Measurements from ENCODE around the gene ARL13A.

Gene ARL13A

GRCh38 chrX:101025126-101025525, 55.6 kb downstream of the ARL13A start:
- Histone ChIP-seq H3K4me1 (ENCODE audit: insufficient read depth, poor library complexity, severe bottlenecking) (no peaks in the 10 kb centered on the region), H3K4me3 (ENCODE audit: severe bottlenecking) (no peak overlapping the region), H3K36me3 (ENCODE audit: low read depth) (peaks cover 7% of the 10 kb centered on the region; the same call in 1 of the 2 replicates), H3K27ac (ENCODE audit: poor library complexity, severe bottlenecking) (no peak overlapping the region), H3K27me3 (ENCODE audit: insufficient read depth, poor library complexity, severe bottlenecking) (no peaks in the 10 kb centered on the region), H3K9me3 (ENCODE audit: severe bottlenecking) (no peaks in the 10 kb centered on the region)
- DNase-seq (ENCODE audit: low spot score): no peak
- no peak for TF ChIP-seq CTCF (IDR thresholded peaks at IDR 0.05; ENCODE audit: poor library complexity, severe bottlenecking)
- no peak for ATAC-seq (ENCODE audit: low read depth)

- no peaks in the 10 kb centered on the region for H3K9me3 ChIP-seq (ENCODE audit: severe bottlenecking)
- no peaks in the 10 kb centered on the region for H3K27me3 ChIP-seq (ENCODE audit: insufficient read depth, poor library complexity, severe bottlenecking)
- no peak for TF ChIP-seq CTCF (IDR thresholded peaks at IDR 0.05; ENCODE audit: poor library complexity, severe bottlenecking)
- no peak overlapping the region for H3K27ac ChIP-seq (ENCODE audit: poor library complexity, severe bottlenecking)
- ATAC-seq (ENCODE audit: low read depth) (no peak), DNase-seq (ENCODE audit: low spot score) (no peak)
- no peaks in the 10 kb centered on the region for H3K36me3 ChIP-seq (ENCODE audit: low read depth)
- no peaks in the 10 kb centered on the region for H3K4me1 ChIP-seq (ENCODE audit: insufficient read depth, poor library complexity, severe bottlenecking)
- H3K4me3 ChIP-seq (ENCODE audit: severe bottlenecking): no peak overlapping the region
Measured at GRCh38 chrX:101028562-101028961, 59.1 kb downstream of the ARL13A start.

- TF ChIP-seq CTCF (IDR thresholded peaks at IDR 0.05; ENCODE audit: poor library complexity, severe bottlenecking): no peak
- Histone ChIP-seq H3K4me3 (ENCODE audit: severe bottlenecking) (no peak overlapping the region), H3K4me1 (ENCODE audit: insufficient read depth, poor library complexity, severe bottlenecking) (no peaks in the 10 kb centered on the region), H3K36me3 (ENCODE audit: low read depth) (no peaks in the 10 kb centered on the region), H3K27ac (ENCODE audit: poor library complexity, severe bottlenecking) (no peak overlapping the region), H3K27me3 (ENCODE audit: insufficient read depth, poor library complexity, severe bottlenecking) (no peaks in the 10 kb centered on the region), H3K9me3 (ENCODE audit: severe bottlenecking) (no peaks in the 10 kb centered on the region)
- ATAC-seq (ENCODE audit: low read depth): no peak
- no peak for DNase-seq (ENCODE audit: low spot score)
Measured at GRCh38 chrX:101029665-101030064, 60.2 kb downstream of the ARL13A start.

GRCh38 chrX:101037231-101037630, 67.7 kb downstream of the ARL13A start:
- Histone ChIP-seq H3K27ac (ENCODE audit: poor library complexity, severe bottlenecking) (no peak overlapping the region), H3K27me3 (ENCODE audit: insufficient read depth, poor library complexity, severe bottlenecking) (no peaks in the 10 kb centered on the region), H3K4me1 (ENCODE audit: insufficient read depth, poor library complexity, severe bottlenecking) (no peaks in the 10 kb centered on the region), H3K4me3 (ENCODE audit: severe bottlenecking) (no peak overlapping the region), H3K9me3 (ENCODE audit: severe bottlenecking) (no peaks in the 10 kb centered on the region), H3K36me3 (ENCODE audit: low read depth) (no peaks in the 10 kb centered on the region; the same call in 1 of the 2 replicates)
- DNase-seq (ENCODE audit: low spot score) (no peak), ATAC-seq (ENCODE audit: low read depth) (no peak)
- no peak for TF ChIP-seq CTCF (IDR thresholded peaks at IDR 0.05; ENCODE audit: poor library complexity, severe bottlenecking)

GRCh38 chrX:101040197-101040596, 70.7 kb downstream of the ARL13A start:
- DNase-seq (ENCODE audit: low spot score) (no peak), ATAC-seq (ENCODE audit: low read depth) (no peak)
- no peak overlapping the region for H3K27ac ChIP-seq (ENCODE audit: poor library complexity, severe bottlenecking)
- no peak overlapping the region for H3K4me3 ChIP-seq (ENCODE audit: severe bottlenecking)
- H3K9me3 ChIP-seq (ENCODE audit: severe bottlenecking): no peaks in the 10 kb centered on the region
- no peaks in the 10 kb centered on the region for H3K4me1 ChIP-seq (ENCODE audit: insufficient read depth, poor library complexity, severe bottlenecking)
- TF ChIP-seq CTCF (IDR thresholded peaks at IDR 0.05; ENCODE audit: poor library complexity, severe bottlenecking): no peak
- no peaks in the 10 kb centered on the region for H3K27me3 ChIP-seq (ENCODE audit: insufficient read depth, poor library complexity, severe bottlenecking)
- peaks cover 3% of the 10 kb centered on the region; the same call in 1 of the 2 replicates for H3K36me3 ChIP-seq (ENCODE audit: low read depth)
